H9 (cell line): Measurements from ENCODE around the gene KCNIP3. TPM values are rescaled to one million over a fixed set of nuclear protein-coding genes. Genes with fewer than 3 reads are reported as not detected.

Experiments used
- DNase-seq: peaks from one replicate; pipeline ENCODE4 v3.0.0-alpha.2; 2017
- H2AFZ ChIP-seq: one replicate; pipeline ENCODE4 v1.6.1; 2013; ENCODE audit warnings: mild to moderate bottlenecking, low read length, control low read depth, moderate library complexity
- H2AK5ac ChIP-seq: 2 replicates; pipeline ENCODE4 v1.6.1; 2013; ENCODE audit warnings: low read length, control low read depth, mixed read lengths; ENCODE audit not compliant: insufficient read length
- H2BK120ac ChIP-seq: one replicate; pipeline ENCODE4 v1.6.1; 2013; ENCODE audit warnings: low read depth, mild to moderate bottlenecking, low read length, control low read depth, inconsistent platforms; ENCODE audit not compliant: poor library complexity, severe bottlenecking
- H2BK12ac ChIP-seq: 2 replicates; pipeline ENCODE4 v1.6.1; 2013; ENCODE audit warnings: low read length, control low read depth, mixed read lengths, low read depth; ENCODE audit not compliant: insufficient read length
- H2BK15ac ChIP-seq: 2 replicates; pipeline ENCODE4 v1.6.1; 2013; ENCODE audit warnings: low read depth, low read length, control low read depth
- H2BK20ac ChIP-seq: one replicate; pipeline ENCODE4 v1.6.1; 2013; ENCODE audit warnings: low read depth, mild to moderate bottlenecking, low read length, control low read depth, inconsistent platforms; ENCODE audit not compliant: poor library complexity, severe bottlenecking
- H2BK5ac ChIP-seq: 2 replicates; pipeline ENCODE4 v1.6.1; 2013; ENCODE audit warnings: low read length, control low read depth, mixed read lengths; ENCODE audit not compliant: insufficient read length
- H3K14ac ChIP-seq: 2 replicates; pipeline ENCODE4 v1.6.1; 2013; ENCODE audit warnings: low read length, control low read depth; ENCODE audit not compliant: insufficient read depth
- H3K18ac ChIP-seq: 2 replicates; pipeline ENCODE4 v1.6.1; 2013; ENCODE audit warnings: low read depth, mild to moderate bottlenecking, mixed read lengths, low read length, control low read depth; ENCODE audit not compliant: insufficient read length
- H3K23ac ChIP-seq: 2 replicates; pipeline ENCODE4 v1.6.1; 2013; ENCODE audit warnings: low read length, control low read depth, mixed read lengths, low read depth; ENCODE audit not compliant: insufficient read length
- H3K23me2 ChIP-seq: 2 replicates; pipeline ENCODE4 v1.6.1; 2013; ENCODE audit warnings: low read depth, mild to moderate bottlenecking, mixed read lengths, low read length, control low read depth; ENCODE audit not compliant: insufficient read length, poor library complexity, severe bottlenecking
- H3K27ac ChIP-seq: 2 replicates; pipeline ENCODE4 v1.5.1; 2013; ENCODE audit warnings: low read length, control low read depth, mixed read lengths, low read depth; ENCODE audit not compliant: insufficient read length
- H3K27me3 ChIP-seq: 2 replicates; pipeline ENCODE4 v1.6.1; 2013; ENCODE audit warnings: low read length, control low read depth, inconsistent platforms; ENCODE audit not compliant: insufficient read depth
- H3K4ac ChIP-seq: 2 replicates; pipeline ENCODE4 v1.6.1; 2013; ENCODE audit warnings: low read depth, mild to moderate bottlenecking, control low read depth, inconsistent platforms, low read length, moderate library complexity
- H3K4me1 ChIP-seq: 2 replicates; pipeline ENCODE4 v1.6.1; 2013; ENCODE audit warnings: low read length, control low read depth, inconsistent platforms; ENCODE audit not compliant: insufficient read depth
- H3K4me2 ChIP-seq: 2 replicates; pipeline ENCODE4 v1.6.1; 2013; ENCODE audit warnings: low read length, control low read depth, mixed read lengths; ENCODE audit not compliant: insufficient read length, insufficient read depth
- H3K56ac ChIP-seq: 2 replicates; pipeline ENCODE4 v1.6.1; 2013; ENCODE audit warnings: low read depth, mild to moderate bottlenecking, mixed read lengths, low read length, control low read depth; ENCODE audit not compliant: insufficient read length
- H3K79me1 ChIP-seq: 2 replicates; pipeline ENCODE4 v1.6.1; 2013; ENCODE audit warnings: low read depth, mild to moderate bottlenecking, moderate library complexity, low read length, control low read depth, inconsistent platforms; ENCODE audit not compliant: insufficient read depth, poor library complexity, severe bottlenecking
- H3K79me2 ChIP-seq: 2 replicates; pipeline ENCODE4 v1.6.1; 2013; ENCODE audit warnings: low read length, control low read depth, inconsistent platforms; ENCODE audit not compliant: insufficient read depth
- H3K9ac ChIP-seq: 2 replicates; pipeline ENCODE4 v1.6.1; 2013; ENCODE audit warnings: low read length, control low read depth, mixed read lengths; ENCODE audit not compliant: insufficient read length; ENCODE audit errors: extremely low read depth
- H3K9me3 ChIP-seq: one replicate; pipeline ENCODE4 v1.6.1; 2013; ENCODE audit warnings: low read depth, low read length, inconsistent platforms; ENCODE audit not compliant: control insufficient read depth
- H3T11ph ChIP-seq: one replicate; pipeline ENCODE4 v1.6.1; 2013; ENCODE audit warnings: mild to moderate bottlenecking, low read length, control low read depth, inconsistent platforms
- H4K20me1 ChIP-seq: one replicate; pipeline ENCODE4 v1.6.1; 2013; ENCODE audit not compliant: control insufficient read depth, insufficient read length, insufficient read depth
- H4K5ac ChIP-seq: 2 replicates; pipeline ENCODE4 v1.6.1; 2013; ENCODE audit warnings: low read depth, mild to moderate bottlenecking, mixed read lengths, low read length, control low read depth; ENCODE audit not compliant: insufficient read length
- H4K8ac ChIP-seq: replicated peaks from 2 replicates; pipeline ENCODE4 v1.6.1; 2013; ENCODE audit warnings: low read length, control low read depth, mixed read lengths, low read depth; ENCODE audit not compliant: insufficient read length
- H4K91ac ChIP-seq: 2 replicates; pipeline ENCODE4 v1.6.1; 2013; ENCODE audit warnings: low read depth, mild to moderate bottlenecking, moderate library complexity, mixed read lengths, low read length, control low read depth; ENCODE audit not compliant: insufficient read length
- H3K27ac Mint-ChIP-seq, 3 experiments: 2 replicates in 2 of 3; 3 replicates in 1 of 3; pipeline ENCODE4 v1.8.0; 2020 to 2021; ENCODE audit warnings: mixed read lengths in 3 of 3, mild to moderate bottlenecking in 1 of 3, moderate library complexity in 1 of 3
- H3K27me3 Mint-ChIP-seq: 2 replicates; pipeline ENCODE4 v1.8.0; 2021; ENCODE audit warnings: low read depth, mild to moderate bottlenecking, moderate library complexity, mixed read lengths
- H3K36me3 Mint-ChIP-seq, 3 experiments: 2 replicates in 2 of 3; 3 replicates in 1 of 3; pipeline ENCODE4 v1.8.0; 2020 to 2021; ENCODE audit warnings: low read depth in 3 of 3, mixed read lengths in 3 of 3; ENCODE audit not compliant: insufficient read depth in 1 of 3
- H3K4me1 Mint-ChIP-seq, 2 experiments: 2 replicates each; pipeline ENCODE4 v1.8.0; 2020; ENCODE audit warnings: mixed read lengths in 2 of 2
- H3K4me3 Mint-ChIP-seq, 2 experiments: 2 replicates in 1 of 2; 3 replicates in 1 of 2; pipeline ENCODE4 v1.8.0; 2020 to 2021; ENCODE audit warnings: mild to moderate bottlenecking in 2 of 2, mixed read lengths in 2 of 2, moderate library complexity in 1 of 2
- H3K9me3 Mint-ChIP-seq, 2 experiments: 2 replicates in 1 of 2; 3 replicates in 1 of 2; pipeline ENCODE4 v1.8.0; 2020; ENCODE audit warnings: mild to moderate bottlenecking in 2 of 2, mixed read lengths in 2 of 2, moderate library complexity in 1 of 2
- WGBS: extraction: QIAGEN DNeasy Blood & Tissue Kit; methylation state at CpG from one replicate; pipeline ENCODE4 v1.1.7; 2013; ENCODE audit warnings: missing lambda C conversion rate, low lambda C conversion rate, mixed read lengths; ENCODE audit not compliant: insufficient read length; ENCODE audit errors: extremely low coverage; 5-methylcytosine and 5-hydroxymethylcytosine counted together
- total RNA-seq: library from RNA; stranded (reverse); gene quantifications from 2 replicates; pipeline ENCODE4 v1.2.1, GENCODE V29; 2021
- TF ChIP-seq, protein P1 (sequence below): fragments of 200-600 bp; sonication (generic); conservative IDR thresholded peaks from 3 replicates; pipeline ENCODE4 v1.8.0; 2021; ENCODE audit warnings: antibody characterized with exemption, mild to moderate bottlenecking

The KCNIP3 gene
- total RNA-seq, 1 experiment from 2014 or later: 1.5 TPM

GRCh38 chr2:95387358-95387757, 90.2 kb downstream of the KCNIP3 start:
- H2AFZ ChIP-seq: no peak overlapping the region
- DNase-seq: no peak
- no peak overlapping the region for H3K56ac ChIP-seq
- no peak overlapping the region for H2BK120ac ChIP-seq
- H4K5ac ChIP-seq: no peak overlapping the region
- no peak overlapping the region for H3K4ac ChIP-seq
- Mint-ChIP-seq H3K4me1 (peaks cover 2 to 6% of the 10 kb centered on the region in 2 experiments; a peak in 2 of 4 replicates), H3K36me3 (no peaks in the 10 kb centered on the region), H3K9me3 (no peaks in the 10 kb centered on the region), H3K27ac (no peak overlapping the region; a peak in 1 of 7 replicates), H3K27me3 (peaks cover 27% of the 10 kb centered on the region), H3K4me3 (no peak overlapping the region; a peak in 1 of 5 replicates)
- H3K18ac ChIP-seq: no peak overlapping the region
- H3K4me2 ChIP-seq: no peak overlapping the region
- H3K4me1 ChIP-seq: no peaks in the 10 kb centered on the region
- H4K8ac ChIP-seq: no peak overlapping the region
- H2BK15ac ChIP-seq: no peak overlapping the region
- H3K23ac ChIP-seq: no peak overlapping the region
- H3K23me2 ChIP-seq: no peaks in the 10 kb centered on the region
- no peaks in the 10 kb centered on the region for H3K79me2 ChIP-seq
- H3T11ph ChIP-seq: no peak overlapping the region
- no peak overlapping the region for H2BK5ac ChIP-seq
- TF ChIP-seq, protein P1, sequence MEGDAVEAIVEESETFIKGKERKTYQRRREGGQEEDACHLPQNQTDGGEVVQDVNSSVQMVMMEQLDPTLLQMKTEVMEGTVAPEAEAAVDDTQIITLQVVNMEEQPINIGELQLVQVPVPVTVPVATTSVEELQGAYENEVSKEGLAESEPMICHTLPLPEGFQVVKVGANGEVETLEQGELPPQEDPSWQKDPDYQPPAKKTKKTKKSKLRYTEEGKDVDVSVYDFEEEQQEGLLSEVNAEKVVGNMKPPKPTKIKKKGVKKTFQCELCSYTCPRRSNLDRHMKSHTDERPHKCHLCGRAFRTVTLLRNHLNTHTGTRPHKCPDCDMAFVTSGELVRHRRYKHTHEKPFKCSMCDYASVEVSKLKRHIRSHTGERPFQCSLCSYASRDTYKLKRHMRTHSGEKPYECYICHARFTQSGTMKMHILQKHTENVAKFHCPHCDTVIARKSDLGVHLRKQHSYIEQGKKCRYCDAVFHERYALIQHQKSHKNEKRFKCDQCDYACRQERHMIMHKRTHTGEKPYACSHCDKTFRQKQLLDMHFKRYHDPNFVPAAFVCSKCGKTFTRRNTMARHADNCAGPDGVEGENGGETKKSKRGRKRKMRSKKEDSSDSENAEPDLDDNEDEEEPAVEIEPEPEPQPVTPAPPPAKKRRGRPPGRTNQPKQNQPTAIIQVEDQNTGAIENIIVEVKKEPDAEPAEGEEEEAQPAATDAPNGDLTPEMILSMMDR: no peak
- H3K27ac ChIP-seq: no peak overlapping the region
- H4K20me1 ChIP-seq: no peaks in the 10 kb centered on the region
- no peak overlapping the region for H2BK12ac ChIP-seq
- H3K79me1 ChIP-seq: no peaks in the 10 kb centered on the region
- H3K9ac ChIP-seq: no peak overlapping the region
- no peaks in the 10 kb centered on the region for H3K27me3 ChIP-seq
- no CpG with 5 or more reads among the region's 7 CpGs for WGBS
- H2BK20ac ChIP-seq: no peak overlapping the region
- H4K91ac ChIP-seq: no peak overlapping the region
- H3K9me3 ChIP-seq: no peaks in the 10 kb centered on the region
- no peak overlapping the region for H3K14ac ChIP-seq
- H2AK5ac ChIP-seq: no peak overlapping the region
